HEK293 (cell line): ENCODE data around the gene TANGO2.

Source experiments
- CTCF ChIA-PET: fragments of 350-600 bp; formaldehyde crosslinking; extraction: SDS; loops from one replicate; lab custom pipeline; 2021; ENCODE audit warnings: antibody characterized with exemption; lab: Yijun Ruan, JAX
- POLR2A ChIA-PET: fragments of 300-600 bp; formaldehyde crosslinking; extraction: SDS; loops from one replicate; lab custom pipeline; 2020; ENCODE audit warnings: antibody characterized with exemption, inconsistent platforms; lab: Yijun Ruan, JAX
- H3K27ac ChIP-seq: fragments of 200-500 bp; sonication (Bioruptor generic); 2 replicates; pipeline ENCODE4 v1.5.1; 2014; ENCODE audit warnings: low read depth, low read length, control low read depth, inconsistent platforms; ENCODE audit errors: extremely low read depth
- H3K36me3 ChIP-seq, 2 experiments: fragments of 200-500 bp in 1 of 2; sonication (Bioruptor generic) in 1 of 2; 1 replicate in 1 of 2; 2 replicates in 1 of 2; pipeline ENCODE4 v1.5.1; 2014 to 2017; ENCODE audit warnings: inconsistent platforms in 2 of 2, low read length in 2 of 2; ENCODE audit not compliant: control insufficient read depth in 2 of 2, insufficient read depth in 1 of 2
- H3K4me1 ChIP-seq: fragments of 200-500 bp; sonication (Bioruptor generic); 2 replicates; pipeline ENCODE4 v1.5.1; 2014; ENCODE audit warnings: mild to moderate bottlenecking, low read length, inconsistent platforms; ENCODE audit not compliant: control insufficient read depth, insufficient read depth
- H3K4me3 ChIP-seq: 2 replicates; pipeline ENCODE4 v1.5.1; 2011; ENCODE audit warnings: low read depth, mild to moderate bottlenecking, control low read depth, low read length, moderate library complexity
- H3K9me3 ChIP-seq: fragments of 200-500 bp; sonication (Bioruptor generic); 2 replicates; pipeline ENCODE4 v1.5.1; 2014; ENCODE audit warnings: low read depth, low read length, inconsistent platforms; ENCODE audit not compliant: control insufficient read depth, insufficient read depth
- EGR2 ChIP-seq: fragments of 450-650 bp; formaldehyde crosslinking; IDR thresholded peaks from 2 replicates; pipeline ENCODE4 v1.5.1; 2016; ENCODE audit warnings: low read depth, missing biosample characterization, missing genetic modification characterization
- GLIS2 ChIP-seq: fragments of 450-650 bp; formaldehyde crosslinking; IDR thresholded peaks from 2 replicates; pipeline ENCODE4 v1.5.1; 2016; ENCODE audit warnings: missing biosample characterization, missing genetic modification characterization
- HIC1 ChIP-seq: fragments of 450-650 bp; formaldehyde crosslinking; IDR thresholded peaks from 2 replicates; pipeline ENCODE4 v1.5.1; 2016; ENCODE audit warnings: missing biosample characterization, missing genetic modification characterization
- KLF7 ChIP-seq: fragments of 450-650 bp; formaldehyde crosslinking; IDR thresholded peaks from 2 replicates; pipeline ENCODE4 v1.5.1; 2016; ENCODE audit warnings: missing biosample characterization, missing genetic modification characterization, borderline replicate concordance
- ZFHX2 ChIP-seq: fragments of 450-650 bp; formaldehyde crosslinking; conservative IDR thresholded peaks from 2 replicates; pipeline ENCODE4 v1.5.1; 2016; ENCODE audit warnings: missing biosample characterization, missing genetic modification characterization
- ZFP69B ChIP-seq: fragments of 450-650 bp; formaldehyde crosslinking; IDR thresholded peaks from 2 replicates; pipeline ENCODE4 v1.5.1; 2016; ENCODE audit warnings: missing biosample characterization, missing genetic modification characterization
- ZNF140 ChIP-seq: fragments of 450-650 bp; formaldehyde crosslinking; IDR thresholded peaks from 2 replicates; pipeline ENCODE4 v1.5.1; 2016; ENCODE audit warnings: missing biosample characterization, missing genetic modification characterization
- ZNF155 ChIP-seq: fragments of 450-650 bp; formaldehyde crosslinking; IDR thresholded peaks from 2 replicates; pipeline ENCODE4 v1.5.1; 2016; ENCODE audit warnings: missing biosample characterization, missing genetic modification characterization
- ZNF2 ChIP-seq: fragments of 450-650 bp; formaldehyde crosslinking; IDR thresholded peaks from 2 replicates; pipeline ENCODE4 v1.5.1; 2016; ENCODE audit warnings: missing biosample characterization, missing genetic modification characterization
- ZNF24 ChIP-seq: fragments of 450-650 bp; formaldehyde crosslinking; IDR thresholded peaks from 2 replicates; pipeline ENCODE4 v1.5.1; 2016; ENCODE audit warnings: missing biosample characterization, missing genetic modification characterization
- ZNF280C ChIP-seq: fragments of 450-650 bp; formaldehyde crosslinking; IDR thresholded peaks from 2 replicates; pipeline ENCODE4 v1.5.1; 2016; ENCODE audit warnings: missing biosample characterization, missing genetic modification characterization
- ZNF423 ChIP-seq: fragments of 450-650 bp; formaldehyde crosslinking; IDR thresholded peaks from 2 replicates; pipeline ENCODE4 v1.5.1; 2016; ENCODE audit warnings: missing biosample characterization, missing genetic modification characterization
- ZNF596 ChIP-seq: fragments of 450-650 bp; IDR thresholded peaks from 2 replicates; pipeline ENCODE4 v1.5.0; 2018; ENCODE audit warnings: missing biosample characterization, mild to moderate bottlenecking, missing genetic modification characterization, moderate library complexity
- ZNF621 ChIP-seq: fragments of 450-650 bp; formaldehyde crosslinking; IDR thresholded peaks from 2 replicates; pipeline ENCODE4 v1.5.1; 2017; ENCODE audit warnings: missing biosample characterization, missing genetic modification characterization
- ZNF626 ChIP-seq: fragments of 450-650 bp; sonication (Bioruptor Pico); formaldehyde crosslinking; IDR thresholded peaks from 2 replicates; pipeline ENCODE4 v1.5.1; 2018; ENCODE audit warnings: missing biosample characterization, missing genetic modification characterization, inconsistent platforms
- ZNF629 ChIP-seq: fragments of 450-650 bp; formaldehyde crosslinking; IDR thresholded peaks from 2 replicates; pipeline ENCODE4 v1.5.1; 2017; ENCODE audit warnings: missing biosample characterization, missing genetic modification characterization
- ZNF76 ChIP-seq: fragments of 450-650 bp; formaldehyde crosslinking; IDR thresholded peaks from 2 replicates; pipeline ENCODE4; 2016; ENCODE audit warnings: low read depth, missing biosample characterization, missing genetic modification characterization, borderline replicate concordance
- ZSCAN16 ChIP-seq: fragments of 450-650 bp; formaldehyde crosslinking; IDR thresholded peaks from 2 replicates; pipeline ENCODE4 v1.5.1; 2016; ENCODE audit warnings: missing biosample characterization, missing genetic modification characterization
- TF ChIP-seq, protein P1 (sequence below): fragments of 450-650 bp; formaldehyde crosslinking; conservative IDR thresholded peaks from 2 replicates; pipeline ENCODE4 v1.5.1; 2016; ENCODE audit warnings: low read depth, missing biosample characterization, missing genetic modification characterization
- TF ChIP-seq, protein P2 (sequence below): fragments of 450-650 bp; formaldehyde crosslinking; IDR thresholded peaks from 2 replicates; pipeline ENCODE4 v1.5.1; 2016; ENCODE audit warnings: missing biosample characterization, missing genetic modification characterization
- TF ChIP-seq, protein P3 (sequence below): fragments of 450-650 bp; formaldehyde crosslinking; IDR thresholded peaks from 2 replicates; pipeline ENCODE4 v1.5.1; 2016; ENCODE audit warnings: missing biosample characterization, missing genetic modification characterization
- TF ChIP-seq, protein P4 (sequence below): fragments of 450-650 bp; formaldehyde crosslinking; IDR thresholded peaks from 2 replicates; pipeline ENCODE4 v1.5.1; 2016; ENCODE audit warnings: missing biosample characterization, missing genetic modification characterization

The TANGO2 gene

DNA sequence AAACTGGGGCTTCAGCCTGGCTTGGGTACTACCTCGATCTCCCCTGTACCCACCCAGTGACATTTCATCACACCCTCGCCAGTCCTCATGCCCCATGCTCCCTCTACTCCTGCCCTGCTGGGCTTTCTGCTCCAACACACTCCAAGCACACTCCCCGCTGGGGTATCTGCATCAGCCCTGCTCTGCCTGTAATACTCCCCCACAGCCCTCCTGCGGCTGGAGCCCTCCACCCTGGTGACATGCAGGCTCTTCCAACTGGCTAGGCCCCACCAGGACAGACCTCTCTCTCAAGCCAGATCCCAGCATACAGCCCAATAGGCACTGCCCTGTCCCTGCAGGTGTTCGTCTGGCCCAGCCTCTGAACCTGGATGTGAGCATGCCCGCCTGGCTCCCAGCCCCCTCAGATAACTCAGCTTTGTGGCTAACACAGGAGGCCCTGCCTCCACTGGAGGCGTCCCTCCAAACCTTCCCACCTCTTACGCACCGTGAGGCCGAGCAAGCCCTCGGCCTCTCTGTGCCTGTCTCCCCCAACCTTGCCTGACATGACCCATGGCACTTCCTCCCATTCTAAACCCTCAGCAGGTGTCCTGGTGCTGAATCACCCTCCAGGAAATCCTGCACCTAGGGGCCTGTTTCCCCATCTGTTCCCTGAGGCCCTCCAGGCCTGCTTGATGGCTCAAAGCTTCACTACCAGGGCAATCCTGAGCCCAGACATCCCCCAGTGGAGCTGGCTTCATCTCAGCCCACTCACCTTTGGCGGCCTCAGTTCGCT is 45.8 kb upstream of the TANGO2 start:
- Histone ChIP-seq H3K4me3 (no peak overlapping the region), H3K9me3 (no peaks in the 10 kb centered on the region), H3K4me1 (no peaks in the 10 kb centered on the region), H3K36me3 (peaks cover 0 to 73% of the 10 kb centered on the region in 2 experiments; a peak in 1 of 3 replicates), H3K27ac (no peak overlapping the region)
- ChIA-PET CTCF (interaction anchor here (0.6 to 2.6 kb wide), 7 partner anchors 9 to 53 kb away, joined by 3 to 10 read pairs (median 3); no protein-coding TSS in a partner anchor), POLR2A (interaction anchor here (0.8 to 1.5 kb wide), 6 partner anchors 9 to 48 kb away, joined by 3 to 18 read pairs (median 3); no protein-coding TSS in a partner anchor)
- TF ChIP-seq ZNF76 (tag by site-specific recombination) (no peak), ZNF2 (no peak), ZNF423 (tag by site-specific recombination) (no peak), ZNF280C (no peak), ZNF140 (tag by site-specific recombination) (no peak), ZNF629 (tag by site-specific recombination) (no peak), ZNF596 (tag by site-specific recombination) (no peak), ZFP69B (no peak), ZNF626 (tag by site-specific recombination) (no peak), KLF7 (tag by site-specific recombination) (no peak), GLIS2 (peak; percentile 44), HIC1 (peak; percentile 29; the same call in 1 of the 2 replicates), EGR2 (peak; percentile 37; the same call in 1 of the 2 replicates), ZSCAN16 (no peak), ZNF24 (tag by site-specific recombination) (no peak), ZNF155 (tag by site-specific recombination) (no peak), ZNF621 (tag by site-specific recombination) (no peak), ZFHX2 (tag by site-specific recombination) (peak; percentile 53)
- TF ChIP-seq, protein P1, sequence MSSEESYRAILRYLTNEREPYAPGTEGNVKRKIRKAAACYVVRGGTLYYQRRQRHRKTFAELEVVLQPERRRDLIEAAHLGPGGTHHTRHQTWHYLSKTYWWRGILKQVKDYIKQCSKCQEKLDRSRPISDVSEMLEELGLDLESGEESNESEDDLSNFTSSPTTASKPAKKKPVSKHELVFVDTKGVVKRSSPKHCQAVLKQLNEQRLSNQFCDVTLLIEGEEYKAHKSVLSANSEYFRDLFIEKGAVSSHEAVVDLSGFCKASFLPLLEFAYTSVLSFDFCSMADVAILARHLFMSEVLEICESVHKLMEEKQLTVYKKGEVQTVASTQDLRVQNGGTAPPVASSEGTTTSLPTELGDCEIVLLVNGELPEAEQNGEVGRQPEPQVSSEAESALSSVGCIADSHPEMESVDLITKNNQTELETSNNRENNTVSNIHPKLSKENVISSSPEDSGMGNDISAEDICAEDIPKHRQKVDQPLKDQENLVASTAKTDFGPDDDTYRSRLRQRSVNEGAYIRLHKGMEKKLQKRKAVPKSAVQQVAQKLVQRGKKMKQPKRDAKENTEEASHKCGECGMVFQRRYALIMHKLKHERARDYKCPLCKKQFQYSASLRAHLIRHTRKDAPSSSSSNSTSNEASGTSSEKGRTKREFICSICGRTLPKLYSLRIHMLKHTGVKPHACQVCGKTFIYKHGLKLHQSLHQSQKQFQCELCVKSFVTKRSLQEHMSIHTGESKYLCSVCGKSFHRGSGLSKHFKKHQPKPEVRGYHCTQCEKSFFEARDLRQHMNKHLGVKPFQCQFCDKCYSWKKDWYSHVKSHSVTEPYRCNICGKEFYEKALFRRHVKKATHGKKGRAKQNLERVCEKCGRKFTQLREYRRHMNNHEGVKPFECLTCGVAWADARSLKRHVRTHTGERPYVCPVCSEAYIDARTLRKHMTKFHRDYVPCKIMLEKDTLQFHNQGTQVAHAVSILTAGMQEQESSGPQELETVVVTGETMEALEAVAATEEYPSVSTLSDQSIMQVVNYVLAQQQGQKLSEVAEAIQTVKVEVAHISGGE (tag by site-specific recombination), result no peak
- TF ChIP-seq, protein P2, sequence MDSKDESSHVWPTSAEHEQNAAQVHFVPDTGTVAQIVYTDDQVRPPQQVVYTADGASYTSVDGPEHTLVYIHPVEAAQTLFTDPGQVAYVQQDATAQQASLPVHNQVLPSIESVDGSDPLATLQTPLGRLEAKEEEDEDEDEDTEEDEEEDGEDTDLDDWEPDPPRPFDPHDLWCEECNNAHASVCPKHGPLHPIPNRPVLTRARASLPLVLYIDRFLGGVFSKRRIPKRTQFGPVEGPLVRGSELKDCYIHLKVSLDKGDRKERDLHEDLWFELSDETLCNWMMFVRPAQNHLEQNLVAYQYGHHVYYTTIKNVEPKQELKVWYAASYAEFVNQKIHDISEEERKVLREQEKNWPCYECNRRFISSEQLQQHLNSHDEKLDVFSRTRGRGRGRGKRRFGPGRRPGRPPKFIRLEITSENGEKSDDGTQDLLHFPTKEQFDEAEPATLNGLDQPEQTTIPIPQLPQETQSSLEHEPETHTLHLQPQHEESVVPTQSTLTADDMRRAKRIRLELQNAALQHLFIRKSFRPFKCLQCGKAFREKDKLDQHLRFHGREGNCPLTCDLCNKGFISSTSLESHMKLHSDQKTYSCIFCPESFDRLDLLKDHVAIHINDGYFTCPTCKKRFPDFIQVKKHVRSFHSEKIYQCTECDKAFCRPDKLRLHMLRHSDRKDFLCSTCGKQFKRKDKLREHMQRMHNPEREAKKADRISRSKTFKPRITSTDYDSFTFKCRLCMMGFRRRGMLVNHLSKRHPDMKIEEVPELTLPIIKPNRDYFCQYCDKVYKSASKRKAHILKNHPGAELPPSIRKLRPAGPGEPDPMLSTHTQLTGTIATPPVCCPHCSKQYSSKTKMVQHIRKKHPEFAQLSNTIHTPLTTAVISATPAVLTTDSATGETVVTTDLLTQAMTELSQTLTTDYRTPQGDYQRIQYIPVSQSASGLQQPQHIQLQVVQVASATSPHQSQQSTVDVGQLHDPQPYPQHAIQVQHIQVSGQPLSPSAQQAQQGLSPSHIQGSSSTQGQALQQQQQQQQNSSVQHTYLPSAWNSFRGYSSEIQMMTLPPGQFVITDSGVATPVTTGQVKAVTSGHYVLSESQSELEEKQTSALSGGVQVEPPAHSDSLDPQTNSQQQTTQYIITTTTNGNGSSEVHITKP (tag by site-specific recombination), result no peak
- TF ChIP-seq, protein P3, sequence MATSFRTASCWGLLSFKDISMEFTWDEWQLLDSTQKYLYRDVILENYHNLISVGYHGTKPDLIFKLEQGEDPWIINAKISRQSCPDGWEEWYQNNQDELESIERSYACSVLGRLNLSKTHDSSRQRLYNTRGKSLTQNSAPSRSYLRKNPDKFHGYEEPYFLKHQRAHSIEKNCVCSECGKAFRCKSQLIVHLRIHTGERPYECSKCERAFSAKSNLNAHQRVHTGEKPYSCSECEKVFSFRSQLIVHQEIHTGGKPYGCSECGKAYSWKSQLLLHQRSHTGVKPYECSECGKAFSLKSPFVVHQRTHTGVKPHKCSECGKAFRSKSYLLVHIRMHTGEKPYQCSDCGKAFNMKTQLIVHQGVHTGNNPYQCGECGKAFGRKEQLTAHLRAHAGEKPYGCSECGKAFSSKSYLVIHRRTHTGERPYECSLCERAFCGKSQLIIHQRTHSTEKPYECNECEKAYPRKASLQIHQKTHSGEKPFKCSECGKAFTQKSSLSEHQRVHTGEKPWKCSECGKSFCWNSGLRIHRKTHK (tag by site-specific recombination), result no peak
- TF ChIP-seq, protein P4, sequence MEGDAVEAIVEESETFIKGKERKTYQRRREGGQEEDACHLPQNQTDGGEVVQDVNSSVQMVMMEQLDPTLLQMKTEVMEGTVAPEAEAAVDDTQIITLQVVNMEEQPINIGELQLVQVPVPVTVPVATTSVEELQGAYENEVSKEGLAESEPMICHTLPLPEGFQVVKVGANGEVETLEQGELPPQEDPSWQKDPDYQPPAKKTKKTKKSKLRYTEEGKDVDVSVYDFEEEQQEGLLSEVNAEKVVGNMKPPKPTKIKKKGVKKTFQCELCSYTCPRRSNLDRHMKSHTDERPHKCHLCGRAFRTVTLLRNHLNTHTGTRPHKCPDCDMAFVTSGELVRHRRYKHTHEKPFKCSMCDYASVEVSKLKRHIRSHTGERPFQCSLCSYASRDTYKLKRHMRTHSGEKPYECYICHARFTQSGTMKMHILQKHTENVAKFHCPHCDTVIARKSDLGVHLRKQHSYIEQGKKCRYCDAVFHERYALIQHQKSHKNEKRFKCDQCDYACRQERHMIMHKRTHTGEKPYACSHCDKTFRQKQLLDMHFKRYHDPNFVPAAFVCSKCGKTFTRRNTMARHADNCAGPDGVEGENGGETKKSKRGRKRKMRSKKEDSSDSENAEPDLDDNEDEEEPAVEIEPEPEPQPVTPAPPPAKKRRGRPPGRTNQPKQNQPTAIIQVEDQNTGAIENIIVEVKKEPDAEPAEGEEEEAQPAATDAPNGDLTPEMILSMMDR (tag by site-specific recombination), result no peak
